ENCODE measurements around the gene CEP192.

DNA sequence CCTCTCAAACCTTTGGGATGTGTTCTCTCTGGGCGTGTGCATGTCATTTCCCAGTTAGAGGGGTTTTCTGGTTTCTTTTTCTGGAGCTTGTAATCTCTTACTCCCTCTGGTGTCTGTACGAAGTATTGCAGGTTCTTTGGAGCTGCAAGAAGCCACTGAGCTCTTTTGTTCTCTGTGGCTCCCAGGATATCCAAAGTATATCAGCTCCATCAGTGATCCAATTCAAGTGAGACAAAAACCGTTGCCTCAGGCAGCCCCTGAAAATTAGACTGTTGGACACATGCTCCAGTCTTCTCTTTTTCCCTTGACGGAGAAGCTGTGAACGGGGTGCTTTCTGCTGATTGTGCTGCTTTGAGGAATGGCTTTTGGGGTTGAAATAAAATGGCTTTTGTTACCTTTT lies 168.4 kb downstream of the CEP192 start:
- TF ChIP-seq EZH2 (IDR thresholded peaks at IDR 0.05; ENCODE audit: borderline replicate concordance, low read length): no peak
- TF ChIP-seq, protein P1, sequence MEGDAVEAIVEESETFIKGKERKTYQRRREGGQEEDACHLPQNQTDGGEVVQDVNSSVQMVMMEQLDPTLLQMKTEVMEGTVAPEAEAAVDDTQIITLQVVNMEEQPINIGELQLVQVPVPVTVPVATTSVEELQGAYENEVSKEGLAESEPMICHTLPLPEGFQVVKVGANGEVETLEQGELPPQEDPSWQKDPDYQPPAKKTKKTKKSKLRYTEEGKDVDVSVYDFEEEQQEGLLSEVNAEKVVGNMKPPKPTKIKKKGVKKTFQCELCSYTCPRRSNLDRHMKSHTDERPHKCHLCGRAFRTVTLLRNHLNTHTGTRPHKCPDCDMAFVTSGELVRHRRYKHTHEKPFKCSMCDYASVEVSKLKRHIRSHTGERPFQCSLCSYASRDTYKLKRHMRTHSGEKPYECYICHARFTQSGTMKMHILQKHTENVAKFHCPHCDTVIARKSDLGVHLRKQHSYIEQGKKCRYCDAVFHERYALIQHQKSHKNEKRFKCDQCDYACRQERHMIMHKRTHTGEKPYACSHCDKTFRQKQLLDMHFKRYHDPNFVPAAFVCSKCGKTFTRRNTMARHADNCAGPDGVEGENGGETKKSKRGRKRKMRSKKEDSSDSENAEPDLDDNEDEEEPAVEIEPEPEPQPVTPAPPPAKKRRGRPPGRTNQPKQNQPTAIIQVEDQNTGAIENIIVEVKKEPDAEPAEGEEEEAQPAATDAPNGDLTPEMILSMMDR (IDR thresholded peaks at IDR 0.05; ENCODE audit: low read length): peak; percentile 99
